Esophagus muscularis mucosa (tissue), 4 donors: ENCODE data around the gene SP100.

Experiments used
- EP300 ChIP-seq: sonication (generic); formaldehyde crosslinking; IDR thresholded peaks from one replicate; pipeline ENCODE4 v1.6.1; 2017; ENCODE audit warnings: antibody characterized with exemption
- POLR2A ChIP-seq: fragments of 450-650 bp; IDR thresholded peaks from one replicate; pipeline ENCODE4 v1.6.1; 2017; ENCODE audit warnings: antibody characterized with exemption, moderate library complexity, mild to moderate bottlenecking, low read depth
- TF ChIP-seq, protein P1 (sequence below), 3 experiments: fragments of 200-600 bp in 2 of 3; fragments of 450-650 bp in 1 of 3; sonication (generic) in 2 of 3; IDR thresholded peaks; one replicate each; pipeline ENCODE4 v1.5.1; 2017 to 2019; ENCODE audit warnings: antibody characterized with exemption in 3 of 3, mild to moderate bottlenecking in 2 of 3, moderate library complexity in 1 of 3

DNA sequence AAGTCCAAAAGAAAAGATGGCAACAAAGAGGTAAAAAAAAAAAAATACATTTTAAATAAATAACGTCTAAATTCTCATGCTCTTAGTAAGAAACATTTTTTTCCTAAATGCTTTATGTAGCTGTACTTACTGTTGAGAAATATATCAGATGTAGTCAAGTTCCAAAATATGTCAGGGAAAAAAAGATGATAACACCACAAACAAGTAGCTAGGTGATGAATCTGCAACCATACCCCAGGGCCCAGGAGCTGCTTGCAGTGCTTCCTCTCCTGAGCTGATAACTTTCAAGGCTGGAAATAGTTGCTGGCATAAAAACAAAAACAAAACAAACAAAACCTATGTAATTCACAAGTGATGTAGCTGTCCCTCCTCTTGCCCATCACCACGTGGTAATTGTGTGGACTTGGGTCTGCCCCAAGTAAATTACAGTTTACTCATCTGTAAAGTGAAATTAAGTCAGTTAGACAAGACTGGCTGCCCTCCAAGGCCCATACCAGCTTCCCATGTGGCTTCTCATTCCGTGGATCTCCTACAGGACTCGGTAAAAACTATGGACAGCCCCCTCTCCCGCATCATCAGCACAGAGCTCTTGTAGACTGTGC lies 82.6 kb downstream of the SP100 start:
- TF ChIP-seq, protein P1, sequence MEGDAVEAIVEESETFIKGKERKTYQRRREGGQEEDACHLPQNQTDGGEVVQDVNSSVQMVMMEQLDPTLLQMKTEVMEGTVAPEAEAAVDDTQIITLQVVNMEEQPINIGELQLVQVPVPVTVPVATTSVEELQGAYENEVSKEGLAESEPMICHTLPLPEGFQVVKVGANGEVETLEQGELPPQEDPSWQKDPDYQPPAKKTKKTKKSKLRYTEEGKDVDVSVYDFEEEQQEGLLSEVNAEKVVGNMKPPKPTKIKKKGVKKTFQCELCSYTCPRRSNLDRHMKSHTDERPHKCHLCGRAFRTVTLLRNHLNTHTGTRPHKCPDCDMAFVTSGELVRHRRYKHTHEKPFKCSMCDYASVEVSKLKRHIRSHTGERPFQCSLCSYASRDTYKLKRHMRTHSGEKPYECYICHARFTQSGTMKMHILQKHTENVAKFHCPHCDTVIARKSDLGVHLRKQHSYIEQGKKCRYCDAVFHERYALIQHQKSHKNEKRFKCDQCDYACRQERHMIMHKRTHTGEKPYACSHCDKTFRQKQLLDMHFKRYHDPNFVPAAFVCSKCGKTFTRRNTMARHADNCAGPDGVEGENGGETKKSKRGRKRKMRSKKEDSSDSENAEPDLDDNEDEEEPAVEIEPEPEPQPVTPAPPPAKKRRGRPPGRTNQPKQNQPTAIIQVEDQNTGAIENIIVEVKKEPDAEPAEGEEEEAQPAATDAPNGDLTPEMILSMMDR (IDR thresholded peaks at IDR 0.05), result no peak
- TF ChIP-seq POLR2A (no peak), EP300 (no peak)
